GM19324 (cell line): ENCODE measurements around the gene TEDDM1.

Experiments
- ATAC-seq: cut with Tn5 transposase; IDR thresholded peaks from one replicate; pipeline ENCODE4 v1.9.1; 2021; ENCODE audit warnings: mild to moderate bottlenecking, moderate library complexity; ENCODE audit not compliant: unreplicated experiment, low FRiP score

TEDDM1 gene

DNA sequence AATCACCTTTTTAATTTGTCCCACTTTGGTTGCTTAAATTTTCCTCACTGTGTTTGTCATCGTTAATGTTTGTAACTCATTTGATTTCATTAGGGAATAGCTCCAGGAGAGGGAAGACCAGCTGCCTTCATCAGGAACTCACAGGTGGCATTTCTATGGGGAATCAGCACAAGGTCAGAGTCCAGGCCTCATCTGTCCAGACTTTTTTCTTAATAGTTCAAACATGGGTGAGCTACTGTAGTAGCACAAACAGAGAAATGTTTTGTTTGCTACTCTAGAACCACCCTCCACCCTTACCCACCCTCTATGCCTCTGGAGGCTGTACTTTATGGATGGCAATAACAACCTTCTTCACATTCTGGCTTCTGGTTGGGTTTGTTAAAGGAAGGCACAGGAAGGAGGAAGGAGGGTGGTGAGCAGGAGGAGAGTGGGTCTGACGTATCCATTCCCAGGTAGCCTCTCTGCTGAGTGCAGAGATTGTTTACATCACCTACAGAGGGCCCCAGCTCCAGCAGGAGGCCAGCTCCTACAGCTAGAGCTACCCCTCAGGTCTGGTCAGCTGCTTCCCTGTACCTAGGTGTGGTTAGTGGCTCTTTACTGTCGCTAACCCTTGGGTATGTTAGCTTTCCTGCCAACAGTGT lies 8.1 kb upstream of the TEDDM1 start:
- ATAC-seq = no peak

DNA sequence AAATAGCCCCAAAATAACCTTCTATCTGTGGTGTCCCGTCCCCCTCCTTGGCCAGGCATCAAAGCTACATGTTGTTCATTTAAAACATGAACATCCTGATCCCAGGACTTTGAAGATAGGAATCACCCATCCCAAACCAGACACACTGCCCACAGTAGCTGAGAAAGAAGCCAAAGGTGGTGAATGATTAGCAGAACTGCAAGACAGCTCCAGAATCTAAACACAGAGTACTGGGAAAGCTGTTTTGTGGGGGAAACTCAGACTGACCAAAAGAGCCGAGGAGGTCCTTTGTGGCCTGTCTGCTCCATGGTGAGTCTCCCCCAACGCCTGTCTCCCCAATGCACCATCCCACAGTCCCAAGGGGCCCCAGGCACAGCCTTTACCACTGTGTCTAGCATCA lies 7.3 kb upstream of the TEDDM1 start:
- no peak for ATAC-seq

DNA sequence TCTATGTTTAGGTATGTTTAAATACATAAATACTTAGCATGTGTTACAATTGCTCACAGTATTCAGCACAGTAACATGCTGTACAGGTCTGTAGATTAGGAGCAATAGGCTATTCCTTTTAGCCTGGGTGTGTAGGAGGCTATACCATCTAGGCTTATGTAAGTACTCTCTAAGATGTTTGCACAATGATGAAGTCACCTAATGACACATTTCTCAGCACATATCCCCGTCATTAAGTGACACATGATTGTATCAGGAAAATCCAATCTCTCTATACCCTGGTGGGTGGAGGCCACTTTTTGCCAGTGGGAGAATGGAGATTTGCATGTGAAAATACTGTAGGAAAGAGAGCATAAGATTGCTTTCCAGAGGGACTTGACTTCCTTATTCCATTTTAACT lies 5.5 kb upstream of the TEDDM1 start:
- ATAC-seq = no peak

DNA sequence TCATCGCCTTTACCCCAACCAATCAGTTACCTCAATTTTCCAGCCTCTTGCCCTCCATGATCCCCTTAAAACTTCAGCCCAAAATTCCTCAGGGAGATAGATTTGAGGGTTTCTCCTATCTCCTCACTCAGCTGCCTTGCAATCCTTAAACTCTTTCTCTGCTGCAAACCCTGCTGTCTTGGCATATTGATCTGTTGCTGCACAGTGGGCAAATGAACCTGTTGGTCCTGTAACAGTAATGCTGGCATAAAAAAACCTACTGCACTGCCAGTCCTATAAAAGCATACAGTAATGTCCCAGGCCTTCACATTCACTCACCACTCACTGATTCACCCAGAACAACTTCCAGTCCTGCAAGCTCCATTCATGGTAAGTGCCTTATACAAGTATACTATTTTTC lies 5.1 kb upstream of the TEDDM1 start:
- ATAC-seq = no peak

DNA sequence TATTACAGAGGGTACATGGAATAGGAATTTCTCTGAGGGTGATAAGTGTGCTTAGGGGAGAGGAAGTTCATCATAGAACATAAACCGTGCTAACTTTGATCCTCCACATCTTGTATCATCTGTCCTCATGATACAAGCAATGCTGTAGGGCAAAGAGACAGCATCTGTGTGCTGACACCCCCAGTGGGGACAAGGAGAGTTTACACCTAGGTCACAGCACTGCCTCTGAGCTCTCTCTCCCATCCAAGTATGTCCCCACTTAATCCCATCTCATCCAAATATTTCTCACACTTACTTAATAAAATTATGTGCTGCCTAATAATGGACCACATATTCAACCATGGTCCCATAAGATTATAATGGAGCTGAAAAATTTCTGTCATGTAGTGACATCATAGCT lies 4.3 kb upstream of the TEDDM1 start:
- ATAC-seq = no peak

DNA sequence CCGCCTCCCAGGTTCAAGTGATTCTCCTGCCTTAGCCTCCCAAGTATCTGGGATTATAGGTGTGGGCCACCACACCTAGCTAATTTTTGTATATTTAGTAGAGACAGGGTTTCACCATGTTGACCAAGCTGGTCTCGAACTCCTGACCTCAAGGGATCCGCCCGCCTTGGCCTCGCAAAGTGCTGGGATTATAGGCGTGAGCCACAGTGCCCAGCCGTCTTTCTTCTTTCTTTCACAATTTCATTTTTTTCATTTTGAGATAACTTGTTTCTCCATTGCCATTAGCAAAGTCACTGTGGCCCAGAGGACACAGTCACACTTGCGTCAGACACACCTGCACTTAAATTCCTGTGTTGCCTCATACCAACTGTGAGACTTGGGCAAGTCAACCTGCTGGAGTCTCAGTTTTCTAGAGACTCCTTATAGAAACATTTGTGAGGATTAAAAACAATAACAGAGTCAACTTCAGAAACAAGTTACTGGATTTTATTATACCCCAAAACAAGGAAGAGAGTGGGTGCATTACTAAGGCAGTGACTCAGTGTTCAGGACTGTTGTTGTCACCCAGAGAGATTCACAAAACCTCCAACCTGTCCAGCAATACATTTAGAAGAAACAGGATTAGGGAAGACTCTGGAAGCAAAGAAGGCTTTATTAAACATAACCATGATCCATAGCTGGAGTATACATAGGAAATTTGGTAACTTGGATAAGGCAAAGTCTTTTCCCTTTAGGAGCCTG lies 2.6 kb downstream of the TEDDM1 start:
- ATAC-seq = no peak

DNA sequence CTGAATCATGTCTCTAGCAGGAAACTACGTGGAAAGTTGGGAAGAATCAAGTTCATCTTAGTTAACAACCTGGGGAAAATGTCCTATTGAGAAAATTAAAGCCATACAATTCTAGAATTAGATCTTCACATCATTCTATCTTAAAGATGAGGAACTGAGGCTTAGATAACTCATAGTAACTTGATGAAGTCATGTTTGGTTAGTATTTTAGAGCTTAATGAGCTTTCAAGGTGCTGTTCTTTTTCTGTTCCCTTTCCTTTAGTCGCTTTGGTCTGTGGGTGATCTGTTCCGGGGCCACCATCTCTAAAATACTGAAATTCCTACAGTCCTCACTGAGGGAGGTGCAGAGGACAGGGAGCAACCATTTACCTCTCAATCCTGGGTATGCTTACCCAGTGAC lies 4.6 kb downstream of the TEDDM1 start:
- ATAC-seq = no peak

DNA sequence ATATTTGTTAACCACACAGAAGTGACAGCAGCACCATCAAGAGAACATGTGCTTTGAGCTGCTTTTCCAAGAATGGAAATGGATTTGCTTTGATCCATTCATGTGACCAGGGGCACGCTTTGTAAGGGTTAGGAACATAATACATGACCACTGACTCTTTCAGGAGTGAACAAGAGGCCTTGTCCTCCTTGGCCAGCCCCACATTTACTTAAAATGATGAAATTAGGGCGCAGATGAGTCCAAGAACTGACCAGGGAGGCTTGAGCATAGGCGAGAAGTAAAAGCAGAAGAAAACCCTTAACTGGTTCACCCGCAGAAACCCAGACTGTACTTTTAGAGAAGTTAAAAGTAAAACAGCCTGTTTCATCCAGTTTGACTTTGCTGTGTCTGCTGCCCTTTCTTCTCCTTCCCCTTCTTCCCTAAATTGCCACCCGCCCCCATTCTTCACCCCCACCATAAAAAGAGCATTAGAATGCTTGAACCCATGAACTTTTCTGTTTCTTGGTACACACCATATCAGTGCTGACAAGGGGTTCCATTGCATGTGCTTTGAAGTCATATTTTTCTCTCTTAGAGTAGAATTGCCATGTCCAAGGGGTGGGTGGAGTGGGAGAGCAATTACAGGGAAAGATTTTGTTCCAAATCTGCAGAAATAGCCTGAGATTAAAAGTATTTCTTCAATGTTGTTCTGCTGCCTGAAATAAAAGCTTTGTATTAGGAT lies 6.3 kb downstream of the TEDDM1 start:
- no peak for ATAC-seq

DNA sequence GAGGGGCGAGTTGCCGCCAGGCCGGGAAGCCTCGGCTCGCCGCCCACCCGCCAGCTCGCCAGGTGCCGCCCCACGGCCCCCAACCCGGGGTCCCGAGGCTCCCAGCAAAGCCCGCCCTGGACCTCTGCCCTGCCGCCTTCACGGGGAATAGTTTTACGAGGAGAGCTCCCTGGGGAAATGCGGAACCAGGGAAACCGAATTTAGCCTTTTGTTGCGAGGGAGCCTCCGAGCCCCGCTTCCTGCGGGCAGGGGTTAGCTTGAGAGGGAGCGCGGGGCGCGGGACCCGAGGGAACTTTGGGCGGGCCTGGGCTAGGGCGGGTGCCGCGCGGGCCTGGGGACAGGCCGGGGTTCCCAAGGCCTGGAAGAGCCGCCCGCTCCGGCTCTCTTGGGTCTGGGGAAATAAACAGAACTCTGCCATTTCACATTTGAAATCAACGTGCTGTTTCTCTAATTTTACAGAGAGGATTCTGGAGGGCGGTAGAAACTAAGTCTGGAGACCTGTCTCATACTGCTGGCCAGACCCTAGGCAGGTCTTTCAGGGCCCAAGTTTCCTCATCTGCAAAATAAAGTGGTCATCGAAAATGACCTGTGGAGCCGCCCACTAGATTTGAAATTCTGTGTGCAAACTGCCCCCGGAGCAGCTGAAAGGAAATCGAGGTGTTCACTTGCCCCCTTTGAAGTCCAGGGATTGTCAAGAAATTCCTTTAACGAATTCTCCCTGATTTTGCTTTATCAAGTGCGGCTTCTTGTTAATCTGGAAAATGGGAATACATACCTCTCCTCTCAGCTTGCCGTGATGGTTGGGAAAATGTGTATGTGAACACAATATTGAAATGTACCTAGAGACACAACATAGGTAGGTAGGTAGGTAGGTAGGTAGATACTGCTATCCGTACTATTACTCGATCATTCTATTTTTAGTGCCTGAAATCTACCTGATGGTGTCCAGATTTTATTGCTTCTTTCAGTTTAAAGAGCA lies 8.1 kb downstream of the TEDDM1 start:
- peak; percentile 6 for ATAC-seq

DNA sequence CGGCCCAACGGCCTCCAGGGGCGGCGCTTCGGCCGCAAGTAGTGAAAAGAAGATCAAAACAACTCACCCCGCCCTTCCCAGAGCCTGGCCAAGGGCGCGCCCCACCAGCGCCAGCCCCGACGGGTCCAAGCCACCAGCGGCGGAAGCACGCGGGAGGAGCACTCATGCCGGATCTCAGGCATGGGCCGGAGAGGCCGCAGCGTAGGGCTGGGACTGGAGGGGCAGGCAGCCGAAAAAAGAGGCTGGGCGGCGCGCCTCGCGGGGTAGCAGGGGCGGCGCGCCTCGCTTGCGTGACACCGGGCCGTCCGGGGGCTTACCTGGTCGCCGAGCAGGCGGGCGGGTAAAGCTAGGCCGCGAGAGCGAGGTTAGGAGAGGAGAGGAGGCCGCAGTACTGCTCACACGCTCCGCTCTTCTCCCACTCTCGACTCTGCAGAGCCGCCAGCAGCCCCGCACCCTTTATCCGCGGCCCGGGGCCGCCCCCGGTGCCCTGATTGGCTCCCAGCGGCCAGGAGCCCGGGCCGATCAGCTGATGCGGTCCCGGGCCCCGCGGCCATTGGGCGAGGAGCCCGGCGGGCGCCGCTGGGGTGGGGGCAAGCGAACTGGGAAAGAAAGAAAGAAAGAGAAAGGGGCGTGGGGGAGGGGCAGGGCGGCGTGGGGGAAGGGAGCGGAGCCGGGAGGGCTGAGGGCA lies 9.0 kb downstream of the TEDDM1 start, which contains the start of gene GLUL:
Gene GLUL, minus strand, starts transcription at position 429 of the 688 bp plus-strand sequence. CDS start 3,053 bp downstream, outside the sequence.
- peak; percentile 80 for ATAC-seq

DNA sequence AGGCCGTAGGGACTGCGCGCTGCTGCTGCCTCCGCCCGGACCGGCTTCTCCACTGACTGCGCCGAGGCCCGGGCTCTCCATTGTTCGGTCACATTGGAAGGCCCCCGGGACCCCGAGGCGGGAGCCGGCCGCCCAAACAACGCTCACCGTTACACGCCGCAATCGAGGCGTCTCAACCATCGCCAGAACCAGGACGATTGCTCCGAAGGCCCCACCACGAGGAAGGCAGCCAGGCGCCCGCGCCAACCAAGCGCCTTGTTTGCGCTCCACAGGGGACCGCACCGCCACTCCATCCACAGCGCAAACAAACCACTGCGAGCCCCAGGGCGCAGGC lies 9.5 kb downstream of the TEDDM1 start:
- no peak for ATAC-seq

DNA sequence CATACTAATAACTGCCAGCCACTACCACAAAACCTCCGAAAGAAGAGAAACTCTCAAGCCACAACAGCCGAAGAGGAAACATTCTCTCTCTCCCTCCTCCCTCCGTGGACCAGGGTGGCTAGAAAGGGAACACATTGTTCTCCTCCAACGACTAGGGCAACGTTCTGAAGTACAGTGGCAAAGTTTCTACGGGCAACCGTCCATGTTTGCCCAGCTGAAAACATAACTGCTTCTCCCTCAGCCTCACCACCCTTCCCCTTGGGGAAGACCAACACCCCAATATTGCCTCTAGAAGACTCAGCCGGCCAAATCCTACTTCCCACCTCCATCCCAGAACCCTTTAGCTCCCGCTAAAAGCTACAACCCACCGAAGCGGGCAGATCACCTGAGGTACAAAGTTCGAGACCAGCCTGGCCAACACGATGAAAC lies 10.8 kb downstream of the TEDDM1 start:
- ATAC-seq = no peak

DNA sequence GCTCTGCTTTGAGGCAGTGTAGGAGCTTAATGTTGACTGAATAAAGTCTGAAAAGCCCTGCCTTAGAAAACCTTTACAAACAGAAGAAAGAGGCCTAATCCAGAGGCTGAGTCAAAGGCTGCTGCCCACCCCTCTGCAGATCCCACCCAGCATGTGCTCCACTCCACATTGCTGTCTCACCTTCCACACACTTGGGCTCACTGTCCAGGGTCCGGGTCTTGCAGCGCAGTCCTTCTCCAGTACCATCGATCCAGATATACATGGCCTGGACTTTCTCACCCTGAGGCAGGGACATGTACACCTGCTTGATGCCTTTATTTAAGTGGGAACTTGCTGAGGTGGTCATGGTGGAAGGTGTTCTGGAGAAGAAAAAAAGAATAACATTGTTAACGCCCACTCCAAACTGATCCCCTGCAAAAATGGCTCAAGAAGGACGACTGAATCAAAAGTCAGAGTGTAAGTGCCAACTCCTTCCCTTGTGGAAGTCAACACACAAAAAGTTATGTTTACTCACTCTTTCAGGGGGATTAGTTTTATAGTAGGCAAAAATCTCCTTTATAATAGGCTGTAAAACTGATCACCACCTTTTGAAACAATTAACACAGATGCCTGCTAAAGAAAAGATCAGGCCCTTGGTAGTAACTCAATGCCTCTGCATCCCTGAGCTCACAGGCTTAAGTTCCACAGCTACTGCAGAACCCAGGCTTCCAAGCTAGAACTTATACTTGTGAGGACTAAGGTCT lies 11.9 kb downstream of the TEDDM1 start:
- no peak for ATAC-seq

DNA sequence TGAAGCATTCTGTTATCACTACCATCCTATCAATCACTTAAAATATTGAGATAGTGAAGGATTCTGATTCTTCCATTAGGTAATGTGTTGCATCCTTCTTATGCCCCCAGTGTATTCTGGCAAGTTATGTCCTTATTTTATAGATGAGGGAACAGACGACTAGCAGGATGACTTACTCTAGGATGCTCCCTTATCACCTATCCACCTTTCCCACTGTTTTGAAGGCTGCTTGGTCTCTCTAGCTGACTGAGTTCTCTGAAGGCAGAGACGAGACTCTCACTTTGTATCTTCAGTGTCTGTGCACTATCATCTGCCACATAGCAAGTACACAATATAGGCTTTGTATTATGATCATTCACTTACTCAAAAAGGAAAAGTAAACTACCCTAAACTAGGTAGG lies 12.9 kb downstream of the TEDDM1 start:
- ATAC-seq = no peak

DNA sequence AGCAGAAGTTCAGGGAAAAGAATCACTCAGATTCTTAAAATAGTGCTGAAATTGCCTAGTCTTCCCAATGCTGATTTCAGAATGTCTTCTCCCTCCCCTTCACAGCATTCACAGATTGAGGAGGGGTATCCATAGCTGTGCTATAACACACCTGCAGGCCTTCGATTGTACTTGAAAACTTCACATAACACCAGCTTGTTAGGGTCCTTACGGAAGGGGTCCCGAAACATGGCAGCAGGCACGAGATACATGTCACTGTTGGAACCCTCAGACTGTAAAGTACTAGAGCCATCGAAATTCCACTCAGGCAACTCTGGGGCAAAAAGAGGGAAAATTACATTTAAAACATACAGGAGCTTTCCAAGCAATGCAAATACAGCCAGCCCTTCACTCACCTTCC lies 13.5 kb downstream of the TEDDM1 start:
- ATAC-seq = no peak

DNA sequence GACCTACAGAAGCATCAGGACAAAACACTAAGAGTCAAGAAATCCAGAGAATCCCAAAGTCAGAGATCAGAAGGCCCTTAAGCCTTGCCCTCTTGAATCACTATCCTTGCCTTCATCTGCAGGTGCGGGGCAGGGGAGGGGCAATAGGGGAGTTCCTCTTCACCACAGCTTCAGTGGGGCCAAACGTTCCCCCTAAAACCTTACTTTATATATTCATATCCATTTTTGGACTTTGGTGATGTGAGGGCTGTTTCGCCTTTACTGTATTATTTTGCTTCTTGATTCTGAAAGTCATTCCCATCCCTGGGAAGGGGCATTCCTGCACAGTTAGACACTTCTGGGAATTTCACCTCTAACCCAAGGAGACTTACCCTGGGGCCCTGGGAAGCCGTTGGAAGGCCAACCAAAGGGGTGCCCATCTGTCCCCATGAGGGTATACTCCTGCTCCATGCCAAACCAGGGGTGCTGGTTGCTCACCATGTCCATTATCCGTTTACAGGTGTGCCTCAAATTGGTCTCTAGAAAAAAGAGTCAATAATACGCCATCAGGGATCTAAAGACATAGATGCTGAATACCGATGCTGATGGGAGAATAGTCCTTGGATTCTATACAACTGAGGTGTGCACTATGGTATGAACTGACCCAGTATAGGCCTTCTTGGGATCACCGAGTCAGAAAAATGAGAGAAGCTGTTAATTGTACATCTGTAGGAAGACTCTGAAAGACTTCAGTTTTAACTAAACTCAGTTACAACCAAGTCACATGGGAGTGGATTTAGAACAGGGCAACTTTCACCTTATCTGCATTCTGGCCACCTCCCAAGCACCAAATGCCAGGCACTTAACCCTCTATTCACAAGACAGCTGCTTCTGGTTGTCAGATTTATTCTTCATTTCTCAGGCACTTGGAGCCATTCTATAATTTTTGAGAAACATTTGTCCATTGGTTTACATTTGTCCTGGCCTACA lies 14.3 kb downstream of the TEDDM1 start:
- no peak for ATAC-seq

DNA sequence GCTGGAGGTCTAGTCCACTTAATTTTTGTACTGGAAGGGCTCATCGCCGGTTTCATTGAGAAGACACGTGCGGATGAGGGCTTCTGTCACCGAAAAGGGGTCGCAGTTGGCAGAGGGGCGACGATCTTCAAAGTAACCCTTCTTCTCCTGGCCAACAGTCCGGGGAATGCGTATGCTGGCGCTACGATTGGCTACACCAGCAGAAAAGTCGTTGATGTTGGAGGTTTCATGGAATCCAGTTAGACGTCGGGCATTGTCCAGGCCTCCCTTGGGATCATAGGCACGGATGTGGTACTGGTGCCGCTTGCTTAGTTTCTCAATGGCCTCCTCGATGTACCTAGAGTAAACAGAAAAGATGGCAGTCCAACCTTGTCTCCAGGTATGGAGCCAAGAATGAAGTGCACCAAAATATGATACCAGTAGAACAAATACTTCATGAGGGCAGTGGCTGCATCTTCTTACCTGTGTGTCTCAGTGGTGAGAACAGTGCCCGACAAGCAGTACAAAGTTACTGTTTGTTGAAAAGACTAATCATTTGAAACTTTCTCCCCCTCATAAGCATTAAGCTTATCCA lies 16.0 kb downstream of the TEDDM1 start:
- ATAC-seq = no peak

DNA sequence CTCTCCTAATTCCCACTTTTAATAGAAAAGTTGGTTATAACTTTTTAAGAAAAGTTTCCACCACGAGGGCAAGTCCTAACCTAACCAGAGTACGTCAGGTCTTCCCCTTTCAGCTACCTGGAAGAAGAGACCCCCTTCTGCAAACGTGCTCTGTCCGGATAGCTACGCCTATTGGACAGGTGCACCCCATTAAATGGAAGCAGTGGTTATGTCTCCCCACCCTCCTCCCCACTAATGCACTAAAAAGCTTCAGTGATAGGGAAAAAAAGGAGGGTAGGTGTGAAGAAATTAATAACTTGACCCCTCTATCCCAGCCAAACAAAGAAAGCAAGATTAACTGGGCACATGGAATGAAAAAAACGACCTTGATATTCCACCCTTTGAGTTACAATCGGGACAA lies 16.5 kb downstream of the TEDDM1 start:
- ATAC-seq = no peak
